Activated naive CD8-positive, alpha-beta T cell treated with anti-CD3 and anti-CD28 coated beads for 36 hours (primary cell): Measurements from ENCODE around the gene COQ8B. TPM values are rescaled to one million over a fixed set of nuclear protein-coding genes. Genes with fewer than 3 reads are reported as not detected.
A peak's percentile ranks its signal among the peaks of the same experiment; 100 is the strongest.
"Not testable (repeated sequence)": the region's sequence is repeated elsewhere in the genome, so short reads cannot be mapped to it uniquely, and the experiment has no call there.

Experiments
- DNase-seq: peaks from one replicate; pipeline ENCODE4 v3.0.0; 2021
- H3K27ac Mint-ChIP-seq: one replicate; pipeline ENCODE4 v1.8.0; 2022; ENCODE audit warnings: mild to moderate bottlenecking, moderate library complexity, mixed read lengths
- H3K27me3 Mint-ChIP-seq: one replicate; pipeline ENCODE4 v1.8.0; 2022; ENCODE audit warnings: mild to moderate bottlenecking, mixed read lengths
- H3K36me3 Mint-ChIP-seq: one replicate; pipeline ENCODE4 v1.8.0; 2021; ENCODE audit warnings: mild to moderate bottlenecking, mixed read lengths
- H3K4me1 Mint-ChIP-seq: one replicate; pipeline ENCODE4 v1.8.0; 2021; ENCODE audit warnings: mixed read lengths
- H3K4me3 Mint-ChIP-seq: one replicate; pipeline ENCODE4 v1.8.0; 2022; ENCODE audit warnings: mild to moderate bottlenecking, moderate library complexity, mixed read lengths
- H3K9me3 Mint-ChIP-seq: one replicate; pipeline ENCODE4 v1.8.0; 2022; ENCODE audit warnings: mixed read lengths
- total RNA-seq, 2 experiments: library from RNA; stranded (reverse); gene quantifications; one replicate each; pipeline ENCODE4 v1.2.3, GENCODE V29; 2021

The COQ8B gene
- total RNA-seq, 2 experiments from 2014 or later, result 18.9 to 25.3 TPM

DNA sequence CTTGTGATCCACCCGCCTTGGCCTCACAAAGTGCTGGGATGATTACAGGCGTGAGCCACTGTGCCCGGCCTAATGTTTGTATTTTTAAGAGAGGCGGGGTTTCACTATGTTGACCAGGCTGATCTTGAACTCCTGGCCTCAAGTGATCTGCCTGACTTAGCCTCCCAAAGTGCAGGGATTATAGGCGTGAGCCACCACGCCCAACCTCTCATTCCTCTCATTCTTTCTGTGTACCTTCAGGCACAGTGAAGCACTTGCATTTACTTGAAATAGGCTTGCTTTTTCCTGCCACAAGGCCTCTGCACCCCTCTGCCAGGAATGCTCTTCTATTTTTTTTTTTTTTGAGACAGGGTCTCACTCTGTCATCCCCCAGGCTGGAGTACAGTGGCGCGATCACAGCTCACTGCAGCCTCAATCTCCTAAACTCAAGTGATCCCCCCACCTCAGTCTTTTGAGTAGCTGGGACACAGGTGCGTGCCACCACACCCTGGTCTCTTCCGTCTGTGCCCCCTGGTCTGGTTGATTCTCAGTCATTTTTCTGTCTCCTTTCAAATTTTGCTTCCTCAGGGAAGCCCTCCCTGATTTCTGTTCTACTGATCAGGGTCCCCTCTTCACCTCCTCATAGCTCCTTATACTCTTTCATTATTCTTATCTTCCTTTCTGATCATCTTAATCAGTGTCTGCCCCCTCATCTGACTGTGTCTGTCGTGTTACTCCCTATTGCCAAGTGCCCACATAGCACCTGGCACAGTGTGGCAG lies 18.5 kb upstream of the COQ8B start:
- no peaks in the 10 kb centered on the region for H3K9me3 Mint-ChIP-seq
- no peaks in the 10 kb centered on the region for H3K27me3 Mint-ChIP-seq
- no peak overlapping the region for H3K4me3 Mint-ChIP-seq
- H3K4me1 Mint-ChIP-seq, result no peaks in the 10 kb centered on the region
- H3K36me3 Mint-ChIP-seq, result peaks cover 18% of the 10 kb centered on the region
- no peak for DNase-seq
- H3K27ac Mint-ChIP-seq, result no peak overlapping the region

DNA sequence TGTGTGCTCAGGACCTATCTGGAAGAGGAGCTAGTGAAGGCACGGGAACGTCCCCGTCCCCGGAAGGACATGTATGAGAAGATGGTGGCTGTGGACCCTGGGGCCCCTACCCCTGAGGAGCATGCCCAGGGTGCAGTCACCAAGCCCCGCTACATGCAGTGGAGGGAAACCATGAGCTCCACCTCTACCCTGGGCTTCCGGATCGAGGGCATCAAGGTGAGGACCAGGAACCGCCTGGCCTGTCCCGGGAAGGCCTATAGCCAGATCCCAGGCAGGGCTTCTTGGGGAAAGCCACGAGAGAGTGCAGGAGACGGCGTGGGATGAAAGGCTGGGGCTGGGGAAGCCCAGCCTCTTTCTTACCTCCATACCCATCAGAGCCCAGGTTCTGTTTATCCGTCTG lies 16.5 kb upstream of the COQ8B start:
- no peak for DNase-seq
- H3K9me3 Mint-ChIP-seq, result no peaks in the 10 kb centered on the region
- no peaks in the 10 kb centered on the region for H3K27me3 Mint-ChIP-seq
- no peaks in the 10 kb centered on the region for H3K4me1 Mint-ChIP-seq
- no peak overlapping the region for H3K4me3 Mint-ChIP-seq
- H3K36me3 Mint-ChIP-seq, result peaks cover 17% of the 10 kb centered on the region
- H3K27ac Mint-ChIP-seq, result no peak overlapping the region

DNA sequence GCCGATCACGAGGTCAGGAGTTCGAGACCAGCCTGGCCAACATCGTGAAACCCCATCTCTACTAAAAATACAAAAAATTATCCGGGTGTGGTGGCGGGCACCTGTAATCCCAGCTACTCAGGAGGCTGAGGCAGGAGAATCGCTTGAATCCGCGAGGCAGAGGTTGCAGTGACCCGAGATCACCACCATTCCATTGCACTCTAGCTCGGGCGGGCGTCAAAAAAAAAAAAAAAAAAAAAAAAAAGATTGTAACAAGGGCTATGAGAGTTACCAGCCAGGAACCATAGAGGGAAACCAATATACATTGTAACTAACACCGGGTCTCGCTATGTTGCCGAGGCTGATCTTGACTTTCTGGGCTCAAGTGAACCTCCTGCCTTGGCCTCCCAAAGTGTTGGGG lies 15.6 kb upstream of the COQ8B start:
- DNase-seq, H3K4me3 Mint-ChIP-seq, H3K9me3 Mint-ChIP-seq, H3K27ac Mint-ChIP-seq, H3K4me1 Mint-ChIP-seq, H3K27me3 Mint-ChIP-seq: not testable (repeated sequence)
- peaks cover 17% of the 10 kb centered on the region for H3K36me3 Mint-ChIP-seq

DNA sequence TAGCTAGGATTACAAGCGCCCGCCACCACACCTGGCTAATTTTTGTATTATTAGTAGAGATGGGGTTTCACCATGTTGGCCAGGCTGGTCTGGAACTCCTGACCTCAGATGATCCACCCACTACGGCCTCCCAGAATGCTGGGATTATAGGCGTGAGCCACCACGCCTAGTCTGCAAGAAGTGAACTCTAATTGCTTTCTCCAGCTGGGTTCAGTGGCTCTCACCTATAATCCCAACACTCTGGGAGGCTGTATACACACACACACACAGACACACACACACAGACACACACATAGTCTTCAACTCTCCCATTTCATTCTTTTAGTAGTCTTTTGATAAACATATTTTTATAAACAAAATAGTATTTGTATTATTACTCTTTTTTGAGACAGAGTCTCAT lies 13.4 kb upstream of the COQ8B start:
- not testable (repeated sequence) for H3K27me3 Mint-ChIP-seq, H3K27ac Mint-ChIP-seq, H3K4me3 Mint-ChIP-seq, DNase-seq, H3K4me1 Mint-ChIP-seq, H3K9me3 Mint-ChIP-seq
- H3K36me3 Mint-ChIP-seq, result peaks cover 14% of the 10 kb centered on the region

DNA sequence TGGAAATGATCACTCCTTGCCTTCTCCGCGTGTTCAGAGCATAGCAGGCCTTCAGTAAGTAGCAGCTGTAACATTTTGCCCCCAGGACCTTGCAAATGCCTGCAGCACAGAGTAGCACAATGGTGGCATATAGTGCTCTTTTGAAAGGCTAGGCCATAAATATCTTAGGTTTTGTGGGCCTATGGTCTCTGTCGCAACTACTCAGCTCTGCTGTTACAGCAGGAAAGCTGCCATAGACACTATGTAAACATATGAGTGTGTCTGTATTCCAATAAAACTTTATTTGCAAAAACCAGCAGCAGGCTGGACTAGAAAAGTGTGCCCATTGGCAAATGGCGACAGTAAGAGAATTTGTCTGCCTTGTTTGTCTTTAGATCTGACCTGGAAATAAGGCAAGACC lies 9.6 kb upstream of the COQ8B start:
- no peak overlapping the region for H3K27ac Mint-ChIP-seq
- H3K27me3 Mint-ChIP-seq, result no peaks in the 10 kb centered on the region
- H3K9me3 Mint-ChIP-seq, result no peaks in the 10 kb centered on the region
- no peak overlapping the region for H3K4me3 Mint-ChIP-seq
- peaks cover 15% of the 10 kb centered on the region for H3K4me1 Mint-ChIP-seq
- DNase-seq, result no peak
- H3K36me3 Mint-ChIP-seq, result peaks cover 27% of the 10 kb centered on the region

DNA sequence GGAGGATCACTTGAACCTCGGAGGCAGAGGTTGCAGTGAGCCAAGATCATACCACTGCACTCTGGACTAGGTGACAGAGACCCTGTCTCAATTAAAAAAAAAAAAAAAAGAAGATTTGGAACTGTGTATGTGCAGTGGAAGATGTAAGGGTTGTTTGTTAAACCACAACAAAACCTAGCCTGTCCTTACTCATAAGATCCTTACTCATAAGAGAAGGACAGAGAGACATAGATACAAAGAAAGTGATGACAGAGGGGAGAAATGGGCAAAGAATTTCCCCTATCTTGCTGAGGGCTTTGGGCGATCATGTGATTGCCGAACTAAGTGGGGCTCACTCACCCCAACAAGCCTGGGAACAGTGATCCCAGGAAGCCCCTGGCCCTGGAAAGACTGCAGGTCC lies 8.2 kb upstream of the COQ8B start:
- DNase-seq, result no peak
- no peak overlapping the region for H3K27ac Mint-ChIP-seq
- H3K36me3 Mint-ChIP-seq, result peaks cover 30% of the 10 kb centered on the region
- no peaks in the 10 kb centered on the region for H3K27me3 Mint-ChIP-seq
- peaks cover 26% of the 10 kb centered on the region for H3K4me1 Mint-ChIP-seq
- H3K9me3 Mint-ChIP-seq, result no peaks in the 10 kb centered on the region
- no peak overlapping the region for H3K4me3 Mint-ChIP-seq

DNA sequence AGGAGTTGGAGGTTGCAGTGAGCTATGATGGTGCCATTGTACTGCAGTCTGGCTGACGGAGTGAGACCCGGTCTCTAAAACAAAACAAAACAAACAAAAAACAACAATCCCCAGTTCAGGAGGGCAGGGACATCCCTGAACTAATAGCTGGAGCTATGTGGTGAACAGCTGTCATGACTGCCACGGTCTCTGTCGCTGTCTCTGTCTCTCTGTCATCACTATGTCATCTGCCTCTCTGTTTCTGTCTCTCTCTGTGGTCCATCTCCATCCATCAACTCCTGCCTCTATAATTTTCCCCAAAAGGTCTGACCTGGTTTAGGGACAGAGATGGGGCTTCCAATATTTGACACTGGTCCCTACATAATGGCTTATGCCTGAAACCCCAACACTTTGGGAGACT lies 7.6 kb upstream of the COQ8B start:
- peaks cover 29% of the 10 kb centered on the region for H3K4me1 Mint-ChIP-seq
- H3K36me3 Mint-ChIP-seq, result peaks cover 30% of the 10 kb centered on the region
- no peaks in the 10 kb centered on the region for H3K9me3 Mint-ChIP-seq
- no peak overlapping the region for H3K27ac Mint-ChIP-seq
- DNase-seq, result no peak
- H3K27me3 Mint-ChIP-seq, result no peaks in the 10 kb centered on the region
- H3K4me3 Mint-ChIP-seq, result no peak overlapping the region

DNA sequence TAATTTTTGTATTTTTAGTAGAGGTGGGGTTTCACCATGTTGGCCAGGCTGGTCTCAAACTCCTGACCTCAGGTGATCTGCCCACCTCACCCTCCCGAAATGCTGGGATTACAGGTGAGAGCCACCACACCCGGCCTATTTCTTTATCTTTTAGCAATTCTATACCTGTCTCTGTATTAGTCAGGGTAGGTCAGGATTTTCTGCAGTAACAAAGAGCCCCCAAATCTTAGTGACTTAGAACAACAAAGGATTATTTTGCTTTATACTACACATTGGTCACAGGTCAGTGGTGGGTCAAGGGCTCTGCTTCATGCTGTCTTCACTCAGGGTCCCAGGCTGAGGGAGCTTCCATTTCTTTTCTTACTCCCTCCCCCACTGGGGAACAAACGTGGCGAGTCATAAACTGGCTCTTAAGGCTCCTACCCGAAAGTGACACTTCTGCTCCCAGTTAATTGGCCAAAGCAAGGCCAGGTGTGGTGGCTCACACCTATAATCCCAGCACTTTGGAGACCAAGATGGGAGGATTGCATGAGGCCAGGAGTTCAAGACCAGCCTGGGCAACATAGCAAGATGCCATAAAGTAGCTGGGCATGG lies 7.1 kb upstream of the COQ8B start:
- peaks cover 31% of the 10 kb centered on the region for H3K4me1 Mint-ChIP-seq

DNA sequence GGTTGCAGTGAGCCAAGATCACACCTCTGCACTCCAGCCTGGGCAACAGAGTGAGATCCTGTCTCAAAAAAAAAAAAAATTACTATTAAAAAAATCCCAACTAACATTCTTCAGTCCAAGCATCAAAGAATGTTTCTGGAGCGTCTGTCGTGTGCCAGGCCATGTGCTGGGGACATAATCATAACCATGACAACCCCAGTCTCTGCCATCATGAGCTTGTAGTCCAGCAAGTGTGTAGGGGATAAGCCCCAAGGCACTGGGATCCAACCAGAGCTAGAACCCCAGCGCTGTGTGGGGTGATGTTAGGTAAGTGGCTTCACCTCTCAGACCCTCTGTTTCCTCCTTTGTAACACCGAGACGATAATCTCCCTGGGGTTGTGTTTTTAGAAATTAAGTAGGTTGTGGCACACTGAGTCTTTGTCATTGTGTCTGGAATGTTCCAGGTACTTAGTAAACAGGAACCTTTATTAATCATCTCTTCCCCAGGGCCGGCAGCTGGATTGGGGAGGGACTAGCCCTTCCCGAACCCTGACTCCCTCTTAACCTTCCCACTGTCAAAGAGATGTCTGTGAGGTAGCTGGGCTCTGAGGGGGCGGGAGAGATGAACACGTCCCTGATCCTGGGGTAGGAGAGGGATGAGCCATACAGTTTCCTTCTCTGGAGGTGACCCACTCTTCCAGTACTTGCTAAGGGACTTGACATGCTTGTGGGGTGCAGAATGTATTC lies 5.4 kb upstream of the COQ8B start:
- H3K9me3 Mint-ChIP-seq, result no peaks in the 10 kb centered on the region
- DNase-seq, result no peak
- H3K4me1 Mint-ChIP-seq, result peaks cover 35% of the 10 kb centered on the region
- H3K27ac Mint-ChIP-seq, result no peak overlapping the region
- no peaks in the 10 kb centered on the region for H3K27me3 Mint-ChIP-seq
- H3K4me3 Mint-ChIP-seq, result no peak overlapping the region
- peaks cover 28% of the 10 kb centered on the region for H3K36me3 Mint-ChIP-seq

More for the DNA sequence above, 7.1 kb upstream of the COQ8B start:
- DNase-seq, result no peak
- Mint-ChIP-seq H3K36me3 (peaks cover 30% of the 10 kb centered on the region), H3K27me3 (no peaks in the 10 kb centered on the region), H3K27ac (no peak overlapping the region), H3K4me3 (no peak overlapping the region), H3K9me3 (no peaks in the 10 kb centered on the region)

DNA sequence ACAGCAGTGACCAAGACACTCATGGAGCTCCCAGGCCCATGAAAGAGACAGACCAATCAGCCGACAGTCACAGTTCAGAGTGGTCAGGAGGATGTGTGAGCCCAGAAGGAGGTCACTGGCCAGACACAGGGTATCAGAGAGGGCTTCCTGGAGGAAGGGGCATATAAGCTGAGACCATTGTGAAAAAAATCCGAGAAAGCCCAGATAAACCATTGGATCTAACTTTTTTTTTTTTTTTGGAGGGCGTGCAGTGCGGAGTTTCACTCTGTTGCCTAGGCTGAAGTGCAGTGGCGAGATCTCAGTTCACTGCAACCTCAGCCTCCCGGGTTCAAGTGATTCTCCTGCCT lies 4.4 kb upstream of the COQ8B start:
- no peak for DNase-seq
- Mint-ChIP-seq H3K27ac (no peak overlapping the region), H3K4me3 (no peak overlapping the region)

DNA sequence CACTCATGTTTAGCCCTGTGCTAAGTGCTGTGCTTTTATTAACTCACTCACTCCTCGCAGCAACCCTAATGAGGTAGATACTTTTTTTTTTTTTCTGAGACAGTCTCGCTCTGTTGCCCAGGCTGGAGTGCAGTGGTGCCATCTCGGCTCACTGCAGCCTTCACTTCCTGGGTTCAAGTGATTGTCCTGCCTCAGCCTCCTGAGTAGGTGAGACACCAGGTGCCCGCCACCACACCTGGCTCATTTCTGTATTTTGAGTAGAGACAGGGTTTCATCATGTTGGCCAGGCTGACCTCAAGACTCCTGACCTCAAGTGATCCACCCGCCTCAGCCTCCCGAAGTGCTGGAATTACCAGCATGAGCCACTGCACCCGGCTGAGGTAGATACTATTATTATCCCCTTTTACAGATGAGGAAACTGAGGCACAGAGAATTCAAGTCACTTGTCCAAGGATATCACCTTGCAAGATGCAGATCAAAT lies 2.8 kb upstream of the COQ8B start:
- Mint-ChIP-seq H3K27me3 (no peaks in the 10 kb centered on the region), H3K36me3 (peaks cover 20% of the 10 kb centered on the region), H3K9me3 (no peaks in the 10 kb centered on the region), H3K4me3 (peak overlapping the region; percentile 69), H3K4me1 (peaks cover 45% of the 10 kb centered on the region), H3K27ac (peak overlapping the region; percentile 49)
- no peak for DNase-seq

More for the DNA sequence above, 4.4 kb upstream of the COQ8B start:
- no peaks in the 10 kb centered on the region for H3K27me3 Mint-ChIP-seq
- no peaks in the 10 kb centered on the region for H3K9me3 Mint-ChIP-seq
- H3K4me1 Mint-ChIP-seq, result peaks cover 36% of the 10 kb centered on the region
- H3K36me3 Mint-ChIP-seq, result peaks cover 23% of the 10 kb centered on the region

DNA sequence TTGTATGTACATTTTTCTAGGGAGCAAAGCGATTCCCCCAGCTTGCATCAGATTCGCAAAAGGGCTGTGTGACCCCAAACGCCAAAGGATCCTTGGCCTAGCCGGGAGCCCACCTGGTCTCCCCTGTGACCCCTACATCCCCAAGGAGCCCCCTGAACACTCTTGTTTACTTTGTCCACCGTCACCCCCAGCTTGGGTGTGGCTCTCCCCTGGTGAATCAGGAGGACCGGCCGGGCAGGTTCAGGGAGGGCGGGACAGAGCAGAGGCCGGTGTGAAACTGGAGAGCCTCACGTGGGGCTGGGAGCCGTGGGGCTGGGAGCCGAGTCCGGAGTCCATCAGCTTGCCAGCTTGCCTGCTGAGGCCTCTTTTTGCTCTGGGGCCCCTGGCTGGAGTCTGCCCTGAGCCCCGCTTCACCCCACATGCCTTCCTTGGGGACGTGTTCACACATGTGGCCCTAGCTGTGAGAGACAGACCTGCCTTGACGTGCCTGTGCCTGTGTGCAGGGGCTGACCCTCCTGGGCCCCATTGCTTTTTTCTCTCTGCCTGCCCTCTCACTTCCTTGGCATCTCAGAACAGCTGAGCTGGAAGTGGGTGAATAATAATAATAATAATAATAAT lies 2.2 kb upstream of the COQ8B start:
- Mint-ChIP-seq H3K4me1 (peaks cover 47% of the 10 kb centered on the region), H3K4me3 (peak overlapping the region; percentile 79), H3K36me3 (peaks cover 17% of the 10 kb centered on the region), H3K27me3 (no peaks in the 10 kb centered on the region), H3K27ac (peak overlapping the region; percentile 47), H3K9me3 (no peaks in the 10 kb centered on the region)
- peak; percentile 17 for DNase-seq

DNA sequence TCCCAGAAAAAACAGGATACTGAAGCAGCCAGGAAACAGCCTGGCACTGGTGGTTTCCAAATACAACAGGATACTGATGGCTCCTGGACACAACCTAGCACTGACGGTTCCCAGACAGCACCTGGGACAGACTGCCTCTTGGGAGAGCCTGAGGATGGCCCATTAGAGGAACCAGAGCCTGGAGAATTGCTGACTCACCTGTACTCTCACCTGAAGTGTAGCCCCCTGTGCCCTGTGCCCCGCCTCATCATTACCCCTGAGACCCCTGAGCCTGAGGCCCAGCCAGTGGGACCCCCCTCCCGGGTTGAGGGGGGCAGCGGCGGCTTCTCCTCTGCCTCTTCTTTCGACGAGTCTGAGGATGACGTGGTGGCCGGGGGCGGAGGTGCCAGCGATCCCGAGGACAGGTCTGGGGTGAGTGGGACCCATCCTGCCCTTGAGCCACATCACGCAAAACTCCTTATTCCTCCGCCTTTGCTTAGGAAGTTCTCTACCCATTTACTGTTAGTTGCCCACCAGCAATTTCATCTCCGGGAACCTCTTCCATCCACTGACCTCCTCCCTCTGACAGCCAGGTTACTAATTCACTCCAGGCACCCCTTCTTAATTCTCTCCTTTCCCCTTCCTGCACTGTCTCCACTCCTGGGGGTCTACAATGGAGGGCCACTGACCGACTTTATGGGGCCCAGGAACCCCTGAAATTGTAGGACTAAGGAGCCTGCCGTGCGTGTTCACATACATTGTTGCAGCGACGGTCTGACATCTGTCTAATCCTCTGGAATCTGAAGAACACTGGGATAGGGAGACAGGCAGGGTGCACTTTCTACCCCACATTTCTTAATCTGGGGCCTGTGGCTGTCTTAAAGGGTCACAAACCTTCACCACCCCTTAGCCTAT lies 1.4 kb upstream of the COQ8B start:
- Mint-ChIP-seq H3K9me3 (no peaks in the 10 kb centered on the region), H3K36me3 (peaks cover 11% of the 10 kb centered on the region), H3K27me3 (no peaks in the 10 kb centered on the region), H3K27ac (peak overlapping the region; percentile 75), H3K4me3 (peak overlapping the region; percentile 79), H3K4me1 (peaks cover 48% of the 10 kb centered on the region)
- peak; percentile 3 for DNase-seq

DNA sequence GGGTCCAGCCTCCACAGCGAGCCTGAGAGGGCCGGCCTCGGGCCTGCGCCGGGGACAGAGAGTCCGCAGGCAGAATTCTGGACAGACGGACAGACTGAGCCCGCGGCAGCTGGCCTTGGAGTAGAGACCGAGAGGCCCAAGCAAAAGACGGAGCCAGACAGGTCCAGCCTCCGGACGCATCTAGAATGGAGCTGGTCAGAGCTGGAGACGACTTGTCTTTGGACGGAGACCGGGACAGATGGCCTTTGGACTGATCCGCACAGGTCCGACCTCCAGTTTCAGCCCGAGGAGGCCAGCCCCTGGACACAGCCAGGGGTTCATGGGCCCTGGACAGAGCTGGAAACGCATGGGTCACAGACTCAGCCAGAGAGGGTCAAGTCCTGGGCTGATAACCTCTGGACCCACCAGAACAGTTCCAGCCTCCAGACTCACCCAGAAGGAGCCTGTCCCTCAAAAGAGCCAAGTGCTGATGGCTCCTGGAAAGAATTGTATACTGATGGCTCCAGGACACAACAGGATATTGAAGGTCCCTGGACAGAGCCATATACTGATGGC lies 716 bp upstream of the COQ8B start:
- Mint-ChIP-seq H3K36me3 (peaks cover 11% of the 10 kb centered on the region), H3K4me1 (peaks cover 48% of the 10 kb centered on the region), H3K9me3 (no peaks in the 10 kb centered on the region), H3K27ac (peak overlapping the region; percentile 62), H3K4me3 (peak overlapping the region; percentile 79), H3K27me3 (no peaks in the 10 kb centered on the region)
- DNase-seq, result no peak
